GM21390 (cell line): ENCODE measurements around the gene TIMM21.

Experiments used
- ATAC-seq: cut with Tn5 transposase; IDR thresholded peaks from one replicate; pipeline ENCODE4 v1.9.1; 2021; ENCODE audit not compliant: unreplicated experiment

The TIMM21 gene

GRCh38 chr18:74186661-74187060 lies 38.3 kb downstream of the TIMM21 start:
- no peak for ATAC-seq

- no peak for ATAC-seq
Observed at GRCh38 chr18:74190086-74190485, 41.8 kb downstream of the TIMM21 start.

- no peak for ATAC-seq
Observed at GRCh38 chr18:74191577-74191976, 43.3 kb downstream of the TIMM21 start.

DNA sequence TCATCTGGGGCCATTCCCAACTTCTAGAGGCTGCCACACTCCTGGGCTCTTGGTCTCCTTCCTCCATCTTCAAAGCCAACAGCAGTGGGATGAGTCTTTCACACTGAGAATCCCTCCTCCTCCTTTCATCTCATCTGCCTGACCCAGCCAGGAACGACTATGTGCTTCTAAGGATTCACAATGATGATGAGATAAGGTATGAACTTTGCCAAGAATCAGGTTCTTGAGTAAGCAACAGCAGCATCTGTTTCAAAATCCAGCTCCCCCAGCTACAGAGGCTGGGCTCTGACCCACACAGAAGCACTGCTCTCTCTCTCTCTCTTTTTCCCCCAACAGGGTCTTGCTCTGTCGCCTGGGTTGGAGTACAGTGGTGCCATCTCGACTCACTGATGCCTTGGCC lies 46.4 kb downstream of the TIMM21 start:
- ATAC-seq: no peak

- peak; percentile 93 for ATAC-seq
Observed at GRCh38 chr18:74196220-74197119, 48.1 kb downstream of the TIMM21 start.

- ATAC-seq: no peak
Observed at GRCh38 chr18:74197705-74198341, 49.5 kb downstream of the TIMM21 start.

- no peak for ATAC-seq
Observed at GRCh38 chr18:74198453-74198852, 50.1 kb downstream of the TIMM21 start.

DNA sequence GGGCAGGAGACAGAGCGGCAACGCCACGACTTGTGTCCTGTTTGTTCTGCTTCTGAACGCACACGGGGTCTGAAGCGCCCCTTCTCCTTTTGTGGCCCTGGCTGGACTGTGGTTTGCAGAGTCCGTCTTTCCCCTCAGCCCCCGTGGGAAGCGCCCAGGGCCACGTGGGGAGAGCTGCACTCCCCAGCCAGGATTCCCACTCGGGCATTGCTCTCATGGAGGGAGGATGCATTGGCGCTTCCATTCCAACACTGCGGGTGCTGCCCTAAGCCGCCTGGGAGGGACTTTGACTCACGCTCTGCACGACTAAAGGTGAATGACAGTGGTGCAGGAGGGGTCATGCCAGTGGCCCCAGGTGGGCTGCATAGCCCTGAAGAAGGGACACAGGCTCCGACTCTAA lies 52.5 kb downstream of the TIMM21 start:
- ATAC-seq: no peak

GRCh38 chr18:74203811-74204210 lies 55.5 kb downstream of the TIMM21 start:
- no peak for ATAC-seq

DNA sequence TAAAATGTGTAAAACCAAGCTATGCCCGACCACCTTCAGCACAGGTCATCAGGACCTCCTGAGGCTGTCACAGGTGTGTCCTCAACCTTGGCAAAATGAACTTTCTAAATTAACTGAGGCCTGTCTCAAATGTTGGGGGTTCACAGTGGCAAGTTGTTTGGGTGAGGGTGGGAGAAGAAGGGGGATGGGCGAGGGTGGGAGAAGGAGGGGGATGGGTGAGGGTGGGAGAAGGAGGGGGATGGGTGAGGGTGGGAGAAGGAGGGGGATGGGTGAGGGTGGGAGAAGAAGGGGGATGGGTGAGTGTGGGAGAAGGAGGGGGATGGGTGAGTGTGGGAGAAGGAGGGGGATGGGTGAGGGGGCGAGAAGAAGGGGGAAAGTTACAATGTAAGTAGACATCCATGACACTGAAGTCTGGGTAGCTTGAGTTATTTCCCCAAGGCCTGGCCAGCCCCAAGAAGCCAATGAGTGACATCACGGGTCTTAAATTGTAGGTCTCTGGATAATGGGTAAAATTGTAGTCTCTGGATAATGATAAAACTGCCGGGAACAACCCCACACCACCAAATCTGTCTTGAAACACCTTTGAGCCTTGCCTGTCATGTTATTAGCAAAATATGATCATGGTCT lies 56.3 kb downstream of the TIMM21 start:
- ATAC-seq: no peak
